T-helper 1 cell (primary cell): ENCODE measurements around the gene VCY.
"Not testable (repeated sequence)": the region's sequence is repeated elsewhere in the genome, so short reads cannot be mapped to it uniquely, and the experiment has no call there.

Experiments used
- DNase-seq, 5 donors: peaks; one replicate each; pipeline ENCODE4 v3.0.0-alpha.2; 2012 to 2020
- total RNA-seq, 4 donors: gene quantifications; one replicate each; lab custom pipeline; 2026; lab: John Stamatoyannopoulos, UW

Gene VCY
- 0 reads per million in 4 donors for total RNA-seq

DNA sequence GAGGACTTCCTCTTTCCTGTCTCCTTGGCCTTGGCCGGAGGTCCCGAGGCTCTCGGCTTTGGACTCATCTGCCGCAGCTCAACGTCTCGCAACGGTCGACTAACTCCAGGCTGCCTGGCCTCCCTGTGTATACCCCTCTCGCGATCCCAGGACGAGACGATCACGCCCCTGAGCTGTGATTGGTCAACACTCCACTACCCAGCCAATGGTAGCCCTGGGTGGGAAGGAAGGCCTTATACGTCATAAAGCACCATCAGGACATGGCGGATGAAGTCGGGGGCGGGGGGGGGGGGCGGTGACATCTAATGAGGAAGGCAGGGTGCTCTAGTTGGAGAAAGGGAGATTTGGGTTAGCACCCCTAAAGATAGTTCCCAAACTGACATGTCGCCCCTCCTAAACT is at the start of gene VCY:
Gene VCY, minus strand, starts transcription at position 101 of the 400 bp plus-strand sequence. Its CDS starts 33 bp downstream, at position 68.
- not testable (repeated sequence) for DNase-seq

DNA sequence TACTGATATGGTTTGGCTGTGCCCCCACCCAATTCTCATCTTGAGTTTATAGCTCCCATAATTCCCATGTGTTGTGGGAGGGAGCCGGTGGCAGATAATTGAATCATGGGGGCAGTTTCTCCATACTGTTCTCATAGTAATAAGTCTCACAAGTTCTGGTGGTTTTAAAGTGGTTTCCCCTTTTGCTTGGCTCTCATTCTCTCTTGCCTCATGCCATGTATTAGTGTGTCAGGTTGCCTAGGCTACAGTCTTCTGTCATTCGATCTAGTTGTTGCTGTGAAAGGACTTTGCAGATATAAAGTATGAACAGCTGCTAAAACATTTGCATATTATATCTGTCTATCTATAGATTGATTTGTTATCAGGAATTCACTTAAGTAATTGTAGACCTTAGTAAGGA is 44.1 kb upstream of the VCY start:
- DNase-seq: not testable (repeated sequence)

DNA sequence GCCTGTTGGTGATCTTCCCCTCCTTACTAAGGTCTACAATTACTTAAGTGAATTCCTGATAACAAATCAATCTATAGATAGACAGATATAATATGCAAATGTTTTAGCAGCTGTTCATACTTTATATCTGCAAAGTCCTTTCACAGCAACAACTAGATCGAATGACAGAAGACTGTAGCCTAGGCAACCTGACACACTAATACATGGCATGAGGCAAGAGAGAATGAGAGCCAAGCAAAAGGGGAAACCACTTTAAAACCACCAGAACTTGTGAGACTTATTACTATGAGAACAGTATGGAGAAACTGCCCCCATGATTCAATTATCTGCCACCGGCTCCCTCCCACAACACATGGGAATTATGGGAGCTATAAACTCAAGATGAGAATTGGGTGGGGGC is 25.6 kb upstream of the VCY start:
- DNase-seq: not testable (repeated sequence)

DNA sequence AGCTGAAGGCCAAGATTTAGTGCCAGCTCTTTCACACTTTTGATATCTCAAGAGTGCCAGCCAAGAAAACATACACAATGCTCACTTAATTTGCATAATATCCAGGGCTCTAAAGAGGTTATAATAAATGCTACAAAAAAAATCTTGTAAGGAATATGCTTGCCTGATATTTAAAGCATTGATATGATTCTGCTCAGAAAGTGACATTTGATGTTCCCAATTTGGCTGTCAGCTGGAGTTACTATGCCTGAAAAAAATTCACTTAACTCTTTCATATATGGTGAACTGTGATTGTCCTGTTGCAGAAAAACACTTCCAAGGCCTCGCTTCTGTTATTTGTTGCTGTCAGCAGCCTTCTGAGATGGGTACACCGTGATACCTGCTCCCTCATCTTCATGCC is 43.9 kb downstream of the VCY start:
- not testable (repeated sequence) for DNase-seq
